ENCODE data around the gene SLC6A12.
"Not testable (repeated sequence)": the region's sequence is repeated elsewhere in the genome, so short reads cannot be mapped to it uniquely, and the experiment has no call there.

Gene SLC6A12

GRCh38 chr12:195156-195555 lies 18.8 kb downstream of the SLC6A12 start:
- DNase-seq, result no peak

DNA sequence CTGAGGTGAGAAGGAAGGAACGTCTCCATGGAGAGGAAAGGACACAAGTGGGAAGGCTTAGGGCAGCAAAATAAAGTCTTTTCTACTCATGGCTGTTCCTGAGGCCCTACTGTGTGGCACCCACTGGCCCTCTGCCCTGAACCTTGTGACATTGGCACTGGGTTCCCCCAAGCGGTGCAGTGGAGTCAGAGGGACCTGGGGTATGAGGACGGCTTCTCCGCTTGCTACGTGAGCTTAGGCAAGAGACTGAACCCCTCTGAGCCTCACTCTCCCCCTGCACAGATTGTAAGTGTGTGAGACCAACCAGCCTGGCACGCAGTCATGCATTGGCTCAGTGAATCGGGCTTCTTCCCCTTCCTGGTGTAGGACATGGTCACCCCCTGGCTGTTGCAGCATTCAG lies 19.7 kb downstream of the SLC6A12 start:
- no peak for DNase-seq

DNA sequence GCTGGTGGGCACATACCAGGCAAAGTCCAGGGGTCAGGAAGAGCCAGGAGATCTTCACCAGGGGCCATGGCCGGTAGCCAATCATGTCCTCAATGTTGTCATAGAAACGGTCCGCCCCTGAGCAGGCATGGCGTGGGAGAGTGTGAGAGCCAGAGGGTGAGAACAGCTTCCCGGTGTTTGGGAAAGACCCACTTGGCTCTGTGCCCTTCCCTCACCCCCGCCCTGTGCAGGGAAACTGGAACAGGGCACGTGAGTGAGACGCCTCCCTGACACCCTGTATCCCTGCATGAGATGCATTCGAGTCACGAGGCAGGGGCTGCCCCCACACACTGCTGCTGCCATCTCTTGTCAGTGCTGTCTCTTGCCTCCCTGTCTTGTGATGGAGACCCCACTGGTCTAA lies 20.7 kb downstream of the SLC6A12 start:
- no peak for DNase-seq

- DNase-seq, result no peak
Observed at GRCh38 chr12:191541-191940, 22.4 kb downstream of the SLC6A12 start.

- no peak for DNase-seq
Observed at GRCh38 chr12:190881-191280, 23.1 kb downstream of the SLC6A12 start.

DNA sequence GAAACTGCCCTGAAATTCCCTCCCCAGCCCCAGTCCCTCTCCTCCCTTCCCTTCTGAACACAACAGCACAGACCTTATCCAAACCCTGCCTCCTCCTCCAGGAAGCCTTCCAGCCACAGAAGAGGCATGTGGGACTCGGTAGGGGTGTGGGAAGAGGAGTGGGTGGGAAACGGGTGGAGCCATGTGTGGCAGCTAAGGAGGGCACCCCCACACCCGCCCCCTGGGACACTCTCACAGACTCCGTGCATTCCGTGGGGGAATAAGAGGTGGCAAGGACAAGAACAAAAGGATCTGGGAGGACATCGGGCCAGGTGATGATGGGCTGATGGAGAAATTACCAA lies 24.4 kb downstream of the SLC6A12 start:
- no peak for DNase-seq

- DNase-seq, result no peak
Observed at GRCh38 chr12:188910-189621, 24.9 kb downstream of the SLC6A12 start.

- DNase-seq, result not testable (repeated sequence)
Observed at GRCh38 chr12:187986-188909, 25.7 kb downstream of the SLC6A12 start.

DNA sequence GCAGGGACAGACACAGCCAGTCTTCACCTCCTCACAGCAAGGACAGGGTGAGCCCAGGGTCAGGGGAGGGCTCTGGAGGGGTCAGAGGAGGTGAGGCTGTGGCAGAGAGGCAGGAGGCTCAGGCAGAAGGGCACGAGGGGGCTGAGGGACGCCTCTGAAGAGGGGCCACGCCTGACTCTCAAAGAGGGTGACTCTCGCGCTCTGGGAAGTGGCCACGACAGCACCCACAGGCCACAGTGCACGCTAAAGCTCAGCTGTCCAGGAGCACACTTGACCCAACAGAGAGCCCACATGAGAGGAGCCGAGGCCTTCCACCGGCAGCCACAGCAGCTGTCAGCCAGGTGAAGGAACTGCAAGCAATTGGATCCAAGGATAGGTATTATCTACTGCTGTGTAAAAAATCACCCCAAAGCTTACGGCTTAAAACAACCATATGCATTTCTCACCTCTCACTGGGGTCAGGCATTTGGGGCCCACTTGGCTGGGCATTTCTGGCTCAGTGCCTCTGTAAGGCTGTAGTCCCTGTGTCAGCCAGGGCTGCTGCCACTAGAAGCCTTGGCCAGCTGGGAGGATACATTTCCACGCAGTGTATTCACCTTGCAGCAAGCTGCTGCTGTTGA lies 27.8 kb downstream of the SLC6A12 start:
- DNase-seq, result no peak

DNA sequence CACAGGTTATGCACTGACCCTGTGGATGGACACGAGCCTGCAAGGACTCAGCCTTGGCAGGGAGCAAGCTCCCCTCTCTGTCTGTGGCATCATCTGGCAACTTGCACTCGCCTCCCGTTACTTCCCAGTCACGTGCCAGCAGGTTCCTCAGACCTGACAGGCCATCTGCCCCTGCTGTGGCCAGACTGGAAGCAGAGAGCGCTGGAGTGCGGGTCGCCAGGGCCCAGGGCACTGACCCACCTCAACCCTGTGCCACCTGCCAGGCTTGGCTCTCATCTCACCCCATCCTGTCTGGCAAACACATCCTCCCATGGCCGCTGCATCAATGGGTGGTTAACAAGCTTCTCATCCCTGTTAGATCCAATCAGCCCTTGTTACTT lies 28.4 kb downstream of the SLC6A12 start:
- no peak for DNase-seq

DNA sequence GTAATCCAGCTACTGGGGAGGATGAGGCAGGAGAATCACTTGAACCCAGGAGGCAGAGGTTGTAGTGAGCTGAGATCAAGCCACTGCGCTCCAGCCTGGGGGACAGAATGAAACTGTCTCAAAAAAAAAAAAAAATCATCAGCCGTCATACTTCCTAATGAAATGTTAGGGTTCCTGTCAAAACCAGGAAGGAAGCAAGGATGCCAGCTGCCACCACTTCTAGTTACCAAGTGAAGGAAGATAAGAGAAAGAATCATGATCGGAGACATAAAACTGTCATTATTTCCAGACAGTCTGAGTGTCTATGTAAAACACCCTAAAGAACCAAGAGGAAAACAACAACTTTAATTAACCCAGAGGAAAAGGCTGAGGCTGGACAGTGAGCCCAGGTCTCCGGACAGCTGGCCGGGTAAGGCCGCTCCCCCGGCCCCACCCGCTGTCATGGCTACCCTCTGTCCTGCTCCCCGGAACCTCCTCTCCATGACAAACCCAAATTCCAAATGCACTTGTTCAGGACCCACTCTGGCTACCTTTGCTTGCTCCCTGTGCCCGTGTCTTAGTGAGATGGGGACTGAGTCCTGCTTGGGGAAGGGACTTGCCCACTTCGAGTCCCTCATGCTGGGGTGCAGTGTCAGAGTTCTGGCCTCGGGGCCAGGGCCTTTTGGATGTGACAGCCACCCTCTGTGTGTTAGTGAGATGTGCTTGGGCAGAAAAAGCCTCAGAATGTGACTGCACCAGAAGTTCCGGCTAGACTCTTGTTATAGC lies 29.0 kb downstream of the SLC6A12 start:
- DNase-seq, result no peak

DNA sequence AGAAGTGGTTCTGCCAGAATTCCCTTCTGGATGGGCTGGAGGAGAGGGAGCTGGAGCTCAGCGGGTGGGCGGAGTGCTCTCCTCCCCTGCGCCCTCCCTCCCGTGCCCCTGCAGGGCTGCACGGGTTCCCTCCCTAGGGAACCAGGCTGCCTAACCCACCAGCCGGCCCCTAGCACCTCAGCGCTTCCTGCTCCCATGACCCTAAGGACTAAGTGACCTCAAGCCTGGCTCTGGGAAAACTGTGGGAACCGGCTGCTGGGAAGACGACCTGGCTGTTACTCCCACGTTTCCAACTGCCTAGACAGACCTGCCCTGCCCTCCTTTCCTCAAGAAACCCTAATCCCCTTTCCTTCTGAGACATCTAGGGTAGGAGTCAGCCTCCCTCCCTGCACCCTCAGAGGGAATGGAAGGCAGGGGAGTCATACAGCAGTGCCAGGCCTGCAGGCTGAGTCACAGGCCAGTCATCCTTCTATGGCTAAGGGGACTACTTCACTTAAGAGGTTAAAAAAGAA lies 31.5 kb downstream of the SLC6A12 start:
- no peak for DNase-seq

GRCh38 chr12:181921-182320 lies 32.0 kb downstream of the SLC6A12 start:
- DNase-seq, result no peak

- DNase-seq, result no peak
Observed at GRCh38 chr12:180445-180844, 33.5 kb downstream of the SLC6A12 start.

DNA sequence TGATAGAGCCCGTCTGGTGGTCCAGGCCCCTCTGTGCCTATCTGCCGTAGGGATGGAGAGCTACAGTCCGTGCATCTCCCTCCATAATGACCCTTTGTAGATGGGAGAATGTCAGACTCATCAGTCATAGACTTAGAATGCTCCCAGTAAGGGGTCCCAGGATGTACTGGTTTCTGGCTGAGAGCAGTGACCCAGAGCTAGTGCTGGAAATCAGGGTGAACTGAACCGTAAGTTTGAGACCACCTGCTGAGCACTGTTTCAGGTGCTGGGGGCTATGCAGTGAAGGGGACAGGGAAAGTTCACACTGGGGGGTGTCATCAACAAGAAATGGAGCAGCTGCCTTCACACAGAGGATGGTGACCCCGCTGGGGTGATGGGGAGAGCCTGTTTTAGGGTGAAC lies 34.1 kb downstream of the SLC6A12 start:
- no peak for DNase-seq

GRCh38 chr12:179131-179884 lies 34.6 kb downstream of the SLC6A12 start:
- DNase-seq, result no peak

DNA sequence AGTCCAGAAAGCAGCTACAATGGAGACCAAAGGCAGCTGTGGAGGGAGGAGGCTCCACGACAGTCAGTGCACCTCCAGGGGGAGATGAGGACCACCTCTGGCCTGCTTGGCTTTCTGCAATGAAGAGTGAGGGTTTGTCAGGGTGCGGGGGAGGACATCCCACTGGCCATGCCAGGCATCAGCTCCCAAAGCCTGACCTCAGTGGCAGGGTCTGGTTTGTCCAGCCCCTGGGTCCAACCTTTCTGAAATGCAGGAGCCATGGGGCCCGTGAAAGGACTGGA lies 35.2 kb downstream of the SLC6A12 start:
- DNase-seq, result no peak

DNA sequence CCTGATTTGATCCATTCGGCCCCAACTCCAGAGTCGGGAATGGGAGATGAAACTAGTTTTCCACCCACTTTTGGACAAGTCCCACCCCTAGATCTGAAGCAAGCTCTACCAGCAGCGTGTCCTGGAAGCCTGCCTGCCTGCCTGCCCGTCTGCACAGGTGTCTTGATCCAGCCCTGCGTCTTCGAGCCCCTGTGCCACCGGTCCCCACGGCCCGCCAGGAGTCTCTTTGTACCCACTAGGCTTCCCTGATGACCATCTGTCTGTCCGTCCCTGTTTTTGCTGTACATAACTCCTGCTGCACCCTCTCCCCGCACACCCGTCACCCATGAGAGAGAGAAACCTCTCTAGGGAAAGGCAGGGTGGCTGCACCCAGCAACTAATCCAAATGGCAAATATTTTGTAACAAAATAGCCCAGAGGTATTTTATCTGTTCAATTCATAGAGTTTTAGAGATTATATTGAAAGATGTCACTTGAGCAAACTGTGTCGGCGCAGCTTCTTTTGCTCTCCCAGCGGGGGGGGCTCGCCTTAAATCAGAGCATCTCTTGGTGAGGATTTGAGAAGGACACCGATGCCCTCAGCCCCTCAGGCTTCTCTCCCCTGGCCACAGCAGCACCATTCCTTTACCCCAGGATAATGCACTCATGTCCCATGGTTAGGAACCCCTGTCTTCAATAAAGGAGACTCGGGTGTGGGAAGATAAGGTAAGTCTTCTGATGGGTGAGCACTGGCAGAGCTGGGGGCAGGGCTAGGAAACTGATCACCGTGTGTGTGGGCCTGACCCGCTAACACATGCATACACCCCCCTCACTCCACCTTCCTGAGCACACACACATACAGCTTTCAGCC lies 35.8 kb downstream of the SLC6A12 start:
- no peak for DNase-seq

- DNase-seq, result no peak
Observed at GRCh38 chr12:177336-177979, 36.5 kb downstream of the SLC6A12 start.

- no peak for DNase-seq
Observed at GRCh38 chr12:176321-177181, 37.4 kb downstream of the SLC6A12 start.
